ENCODE results near the gene SCNM1.

Gene SCNM1

GRCh38 chr1:151147132-151147503 lies 18.8 kb upstream of the SCNM1 start:
- DNase-seq (ENCODE audit: low read depth, low spot score) = no peak
- Histone ChIP-seq H3K27ac (ENCODE audit: low read length) (no peak overlapping the region), H3K4me1 (ENCODE audit: control insufficient read depth, insufficient read depth, low read length) (peaks cover 8% of the 10 kb centered on the region), H3K9me3 (ENCODE audit: control insufficient read depth, insufficient read depth, low read length) (no peaks in the 10 kb centered on the region), H3K36me3 (ENCODE audit: control insufficient read depth, insufficient read depth, low read length) (no peaks in the 10 kb centered on the region), H3K27me3 (ENCODE audit: control insufficient read depth, insufficient read depth, low read length) (no peaks in the 10 kb centered on the region; the same call in 1 of the 2 replicates), H3K4me3 (ENCODE audit: low read length) (peak overlapping the region; percentile 79; the same call in 1 of the 2 replicates)
- WGBS (ENCODE audit: insufficient coverage, insufficient read length) = no CpG with 5 or more reads among the region's 7 CpGs

- no peak for DNase-seq (ENCODE audit: low read depth, low spot score)
- peaks cover 8% of the 10 kb centered on the region for H3K4me1 ChIP-seq (ENCODE audit: control insufficient read depth, insufficient read depth, low read length)
- no peaks in the 10 kb centered on the region for H3K36me3 ChIP-seq (ENCODE audit: control insufficient read depth, insufficient read depth, low read length)
- H3K27ac ChIP-seq (ENCODE audit: low read length) = no peak overlapping the region
- no peak overlapping the region for H3K4me3 ChIP-seq (ENCODE audit: low read length)
- H3K9me3 ChIP-seq (ENCODE audit: control insufficient read depth, insufficient read depth, low read length) = no peaks in the 10 kb centered on the region
- no CpG with 5 or more reads among the region's 2 CpGs for WGBS (ENCODE audit: insufficient coverage, insufficient read length)
- no peaks in the 10 kb centered on the region; the same call in 1 of the 2 replicates for H3K27me3 ChIP-seq (ENCODE audit: control insufficient read depth, insufficient read depth, low read length)
Measured at GRCh38 chr1:151147665-151148064, 18.3 kb upstream of the SCNM1 start.

- DNase-seq (ENCODE audit: low read depth, low spot score) = no peak
- Histone ChIP-seq H3K4me1 (ENCODE audit: control insufficient read depth, insufficient read depth, low read length) (no peaks in the 10 kb centered on the region), H3K9me3 (ENCODE audit: control insufficient read depth, insufficient read depth, low read length) (no peaks in the 10 kb centered on the region), H3K27ac (ENCODE audit: low read length) (no peak within 1 kb of the TSS), H3K27me3 (ENCODE audit: control insufficient read depth, insufficient read depth, low read length) (no peaks in the 10 kb centered on the region), H3K4me3 (ENCODE audit: low read length) (no peak within 1 kb of the TSS), H3K36me3 (ENCODE audit: control insufficient read depth, insufficient read depth, low read length) (peaks cover 4% of the 10 kb centered on the region; the same call in 1 of the 2 replicates)
- WGBS (ENCODE audit: insufficient coverage, insufficient read length) = no CpG with 5 or more reads among the region's 4 CpGs
Measured at GRCh38 chr1:151156515-151156819, 9.5 kb upstream of the SCNM1 start, which contains the start of gene TNFAIP8L2. Gene TNFAIP8L2, plus strand, starts transcription at chr1:151156649. Its CDS starts 2,049 bp downstream, at chr1:151158698.

- H3K4me3 ChIP-seq (ENCODE audit: low read length) = no peak overlapping the region
- H3K36me3 ChIP-seq (ENCODE audit: control insufficient read depth, insufficient read depth, low read length) = peaks cover 4% of the 10 kb centered on the region; the same call in 1 of the 2 replicates
- no peak for DNase-seq (ENCODE audit: low read depth, low spot score)
- H3K27ac ChIP-seq (ENCODE audit: low read length) = no peak overlapping the region
- H3K27me3 ChIP-seq (ENCODE audit: control insufficient read depth, insufficient read depth, low read length) = no peaks in the 10 kb centered on the region
- H3K9me3 ChIP-seq (ENCODE audit: control insufficient read depth, insufficient read depth, low read length) = no peaks in the 10 kb centered on the region
- no peaks in the 10 kb centered on the region for H3K4me1 ChIP-seq (ENCODE audit: control insufficient read depth, insufficient read depth, low read length)
- no CpG with 5 or more reads among the region's 6 CpGs for WGBS (ENCODE audit: insufficient coverage, insufficient read length)
Measured at GRCh38 chr1:151157067-151157531, 8.8 kb upstream of the SCNM1 start.

- no peaks in the 10 kb centered on the region for H3K4me1 ChIP-seq (ENCODE audit: control insufficient read depth, insufficient read depth, low read length)
- H3K36me3 ChIP-seq (ENCODE audit: control insufficient read depth, insufficient read depth, low read length) = peaks cover 4% of the 10 kb centered on the region; the same call in 1 of the 2 replicates
- no peak overlapping the region for H3K4me3 ChIP-seq (ENCODE audit: low read length)
- DNase-seq (ENCODE audit: low read depth, low spot score) = no peak
- no peaks in the 10 kb centered on the region for H3K27me3 ChIP-seq (ENCODE audit: control insufficient read depth, insufficient read depth, low read length)
- no peak overlapping the region for H3K27ac ChIP-seq (ENCODE audit: low read length)
- no peaks in the 10 kb centered on the region for H3K9me3 ChIP-seq (ENCODE audit: control insufficient read depth, insufficient read depth, low read length)
- no CpG with 5 or more reads among the region's 5 CpGs for WGBS (ENCODE audit: insufficient coverage, insufficient read length)
Measured at GRCh38 chr1:151158326-151158725, 7.6 kb upstream of the SCNM1 start.

- Histone ChIP-seq H3K9me3 (ENCODE audit: control insufficient read depth, insufficient read depth, low read length) (no peaks in the 10 kb centered on the region), H3K36me3 (ENCODE audit: control insufficient read depth, insufficient read depth, low read length) (peaks cover 4% of the 10 kb centered on the region; the same call in 1 of the 2 replicates), H3K27ac (ENCODE audit: low read length) (no peak overlapping the region), H3K4me1 (ENCODE audit: control insufficient read depth, insufficient read depth, low read length) (no peaks in the 10 kb centered on the region), H3K27me3 (ENCODE audit: control insufficient read depth, insufficient read depth, low read length) (no peaks in the 10 kb centered on the region), H3K4me3 (ENCODE audit: low read length) (no peak overlapping the region)
- DNase-seq (ENCODE audit: low read depth, low spot score) = no peak
- no CpG with 5 or more reads among the region's 22 CpGs for WGBS (ENCODE audit: insufficient coverage, insufficient read length)
Measured at GRCh38 chr1:151158751-151159251, 7.1 kb upstream of the SCNM1 start.

- H3K36me3 ChIP-seq (ENCODE audit: control insufficient read depth, insufficient read depth, low read length) = peaks cover 4% of the 10 kb centered on the region; the same call in 1 of the 2 replicates
- no peak overlapping the region for H3K4me3 ChIP-seq (ENCODE audit: low read length)
- DNase-seq (ENCODE audit: low read depth, low spot score) = no peak
- no peak overlapping the region for H3K27ac ChIP-seq (ENCODE audit: low read length)
- H3K27me3 ChIP-seq (ENCODE audit: control insufficient read depth, insufficient read depth, low read length) = no peaks in the 10 kb centered on the region
- no peaks in the 10 kb centered on the region for H3K4me1 ChIP-seq (ENCODE audit: control insufficient read depth, insufficient read depth, low read length)
- H3K9me3 ChIP-seq (ENCODE audit: control insufficient read depth, insufficient read depth, low read length) = no peaks in the 10 kb centered on the region
Measured at GRCh38 chr1:151159373-151159772, 6.6 kb upstream of the SCNM1 start.

- DNase-seq (ENCODE audit: low read depth, low spot score) = no peak
- Histone ChIP-seq H3K27me3 (ENCODE audit: control insufficient read depth, insufficient read depth, low read length) (no peaks in the 10 kb centered on the region), H3K4me3 (ENCODE audit: low read length) (peak overlapping the region; percentile 45; the same call in 1 of the 2 replicates), H3K27ac (ENCODE audit: low read length) (no peak overlapping the region), H3K9me3 (ENCODE audit: control insufficient read depth, insufficient read depth, low read length) (no peaks in the 10 kb centered on the region), H3K36me3 (ENCODE audit: control insufficient read depth, insufficient read depth, low read length) (no peaks in the 10 kb centered on the region; the same call in 1 of the 2 replicates), H3K4me1 (ENCODE audit: control insufficient read depth, insufficient read depth, low read length) (no peaks in the 10 kb centered on the region)
- WGBS (ENCODE audit: insufficient coverage, insufficient read length) = no CpG with 5 or more reads among the region's 11 CpGs
Measured at GRCh38 chr1:151164732-151165280, 1.1 kb upstream of the SCNM1 start.

GRCh38 chr1:151165281-151165737 lies 635 bp upstream of the SCNM1 start:
- peak overlapping the region; percentile 45; the same call in 1 of the 2 replicates for H3K4me3 ChIP-seq (ENCODE audit: low read length)
- DNase-seq (ENCODE audit: low read depth, low spot score) = no peak
- no CpG with 5 or more reads among the region's 15 CpGs for WGBS (ENCODE audit: insufficient coverage, insufficient read length)
- no peaks in the 10 kb centered on the region for H3K4me1 ChIP-seq (ENCODE audit: control insufficient read depth, insufficient read depth, low read length)
- H3K27me3 ChIP-seq (ENCODE audit: control insufficient read depth, insufficient read depth, low read length) = no peaks in the 10 kb centered on the region
- no peaks in the 10 kb centered on the region for H3K9me3 ChIP-seq (ENCODE audit: control insufficient read depth, insufficient read depth, low read length)
- no peak overlapping the region for H3K27ac ChIP-seq (ENCODE audit: low read length)
- H3K36me3 ChIP-seq (ENCODE audit: control insufficient read depth, insufficient read depth, low read length) = no peaks in the 10 kb centered on the region; the same call in 1 of the 2 replicates

- Histone ChIP-seq H3K27ac (ENCODE audit: low read length) (no peak overlapping the region), H3K4me3 (ENCODE audit: low read length) (peak overlapping the region; percentile 72; the same call in 1 of the 2 replicates), H3K4me1 (ENCODE audit: control insufficient read depth, insufficient read depth, low read length) (no peaks in the 10 kb centered on the region), H3K9me3 (ENCODE audit: control insufficient read depth, insufficient read depth, low read length) (no peaks in the 10 kb centered on the region), H3K36me3 (ENCODE audit: control insufficient read depth, insufficient read depth, low read length) (no peaks in the 10 kb centered on the region), H3K27me3 (ENCODE audit: control insufficient read depth, insufficient read depth, low read length) (no peaks in the 10 kb centered on the region)
- no CpG with 5 or more reads among the region's 15 CpGs for WGBS (ENCODE audit: insufficient coverage, insufficient read length)
- no peak for DNase-seq (ENCODE audit: low read depth, low spot score)
Measured at GRCh38 chr1:151166505-151166956, 587 bp downstream of the SCNM1 start.

- no peak for DNase-seq (ENCODE audit: low read depth, low spot score)
- WGBS (ENCODE audit: insufficient coverage, insufficient read length) = no CpG with 5 or more reads among the region's 6 CpGs
- Histone ChIP-seq H3K27me3 (ENCODE audit: control insufficient read depth, insufficient read depth, low read length) (no peaks in the 10 kb centered on the region), H3K27ac (ENCODE audit: low read length) (no peak overlapping the region), H3K4me3 (ENCODE audit: low read length) (no peak overlapping the region; the same call in 1 of the 2 replicates), H3K9me3 (ENCODE audit: control insufficient read depth, insufficient read depth, low read length) (no peaks in the 10 kb centered on the region), H3K36me3 (ENCODE audit: control insufficient read depth, insufficient read depth, low read length) (no peaks in the 10 kb centered on the region), H3K4me1 (ENCODE audit: control insufficient read depth, insufficient read depth, low read length) (no peaks in the 10 kb centered on the region)
Measured at GRCh38 chr1:151167116-151167515, 1.2 kb downstream of the SCNM1 start.
